GM19395 (cell line): ENCODE results near the gene RPL28.
"Not testable (repeated sequence)": the region's sequence is repeated elsewhere in the genome, so short reads cannot be mapped to it uniquely, and the experiment has no call there.

Source experiments
- ATAC-seq: cut with Tn5 transposase; IDR thresholded peaks from one replicate; pipeline ENCODE4 v1.9.1; 2021; ENCODE audit warnings: mild to moderate bottlenecking, moderate library complexity; ENCODE audit not compliant: unreplicated experiment

The RPL28 gene

DNA sequence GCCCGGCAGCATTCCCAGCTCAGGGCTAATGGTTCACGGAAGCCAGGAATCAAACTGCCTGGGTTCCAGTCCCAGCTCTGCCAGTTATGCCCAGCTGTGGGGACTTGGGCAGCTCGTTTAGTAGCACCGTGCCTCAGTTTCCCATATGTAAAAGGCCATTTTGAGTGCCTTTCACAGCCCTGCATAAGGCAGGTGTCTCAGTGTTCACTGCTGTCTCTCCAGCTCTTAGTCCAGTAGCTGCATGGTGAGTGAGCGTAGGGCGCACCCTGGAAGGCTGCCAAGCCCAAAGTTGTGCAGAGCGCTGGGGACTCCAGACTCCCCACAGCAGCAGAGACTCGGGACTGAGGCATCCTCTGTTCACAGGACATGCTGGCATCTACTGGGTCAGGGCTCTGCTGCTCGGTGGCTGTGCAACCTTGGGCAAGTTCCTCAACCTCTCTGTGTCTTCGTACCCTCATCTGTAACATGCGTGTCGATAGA is 5.5 kb downstream of the RPL28 start:
- ATAC-seq: no peak

DNA sequence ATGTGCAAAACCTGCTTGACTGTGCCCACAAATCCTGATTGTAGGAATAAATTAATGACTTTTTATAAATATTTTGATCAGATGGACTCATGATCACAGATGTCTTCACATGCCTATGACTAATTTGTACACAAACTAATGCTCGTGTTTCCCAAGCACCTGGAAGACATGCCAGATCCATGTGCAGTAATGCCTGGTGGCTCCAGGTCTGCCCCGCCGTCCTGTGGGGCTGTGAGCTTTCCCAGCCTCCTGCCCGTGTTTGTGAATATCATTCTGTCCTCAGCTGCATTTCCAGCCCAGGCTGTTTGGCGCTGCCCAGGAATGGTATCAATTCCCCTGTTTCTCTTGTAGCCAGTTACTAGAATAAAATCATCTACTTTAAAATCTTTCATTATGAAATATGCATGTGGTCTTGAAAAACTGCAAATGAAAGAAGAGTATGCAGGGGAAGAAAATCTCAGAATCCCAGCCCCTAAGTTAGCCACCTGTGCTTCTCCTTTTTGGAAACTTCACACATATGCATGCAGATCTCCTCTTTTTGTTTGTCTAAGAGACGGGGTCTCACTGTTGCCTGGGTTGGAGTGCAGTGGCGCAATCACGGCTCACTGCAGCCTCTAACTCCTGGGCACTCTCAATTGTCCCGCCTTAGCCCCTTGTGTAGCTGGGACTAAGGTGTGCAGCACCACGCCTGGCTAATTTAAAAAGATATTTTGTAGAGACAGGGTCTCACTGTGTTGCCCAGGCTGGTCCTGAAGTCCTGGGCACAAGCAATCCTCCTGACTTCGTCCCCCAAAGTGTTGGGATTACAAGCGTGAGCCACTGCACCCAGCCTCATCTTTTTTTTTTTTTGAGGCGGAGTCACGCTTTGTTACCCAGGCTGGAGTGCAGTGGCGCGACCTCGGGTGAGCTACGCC is 6.2 kb downstream of the RPL28 start:
- ATAC-seq: no peak

DNA sequence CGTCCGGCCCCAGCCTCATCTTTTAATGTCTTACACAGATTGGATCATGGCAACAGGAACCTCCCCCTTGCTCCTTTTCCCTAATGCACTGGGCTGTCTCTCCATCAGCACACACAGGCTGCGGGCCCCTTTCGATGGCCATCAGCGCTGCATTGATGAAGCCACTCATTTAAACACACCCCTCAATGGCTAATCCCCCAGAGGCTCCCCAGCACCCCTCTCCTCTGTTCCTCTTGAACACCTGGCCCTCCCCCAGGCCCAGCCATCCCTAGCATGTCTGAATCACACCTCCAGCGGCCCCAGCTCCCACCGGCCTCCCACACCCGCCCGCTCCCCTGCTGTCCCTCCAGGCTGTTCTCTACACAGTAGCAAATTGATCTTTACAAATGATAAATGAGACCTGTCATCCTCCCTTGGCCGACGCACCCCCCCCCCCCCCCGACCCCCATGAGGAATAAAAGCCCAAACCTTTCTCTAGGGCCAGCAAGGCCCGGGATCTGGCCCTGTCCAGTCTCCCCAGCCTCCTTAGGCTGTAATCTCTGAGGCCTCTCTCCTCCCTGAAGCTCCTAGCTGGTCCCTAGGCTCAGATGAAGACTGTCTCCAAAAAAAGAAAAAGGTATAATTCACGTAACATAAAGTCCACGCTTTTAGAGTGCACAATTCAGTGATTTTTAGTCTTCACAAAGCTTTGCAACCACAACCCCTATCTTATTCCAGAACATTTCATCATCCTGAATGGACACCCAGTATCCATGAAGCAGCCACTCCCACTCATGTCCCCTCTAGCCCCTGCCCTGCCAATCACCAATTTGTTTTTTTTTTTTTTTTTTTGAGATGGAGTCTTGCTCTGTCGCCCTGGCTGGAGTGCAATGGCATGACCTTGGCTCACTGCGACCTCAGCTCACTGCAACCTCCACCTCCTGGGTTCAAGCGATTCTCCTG is 7.4 kb downstream of the RPL28 start:
- no peak for ATAC-seq

DNA sequence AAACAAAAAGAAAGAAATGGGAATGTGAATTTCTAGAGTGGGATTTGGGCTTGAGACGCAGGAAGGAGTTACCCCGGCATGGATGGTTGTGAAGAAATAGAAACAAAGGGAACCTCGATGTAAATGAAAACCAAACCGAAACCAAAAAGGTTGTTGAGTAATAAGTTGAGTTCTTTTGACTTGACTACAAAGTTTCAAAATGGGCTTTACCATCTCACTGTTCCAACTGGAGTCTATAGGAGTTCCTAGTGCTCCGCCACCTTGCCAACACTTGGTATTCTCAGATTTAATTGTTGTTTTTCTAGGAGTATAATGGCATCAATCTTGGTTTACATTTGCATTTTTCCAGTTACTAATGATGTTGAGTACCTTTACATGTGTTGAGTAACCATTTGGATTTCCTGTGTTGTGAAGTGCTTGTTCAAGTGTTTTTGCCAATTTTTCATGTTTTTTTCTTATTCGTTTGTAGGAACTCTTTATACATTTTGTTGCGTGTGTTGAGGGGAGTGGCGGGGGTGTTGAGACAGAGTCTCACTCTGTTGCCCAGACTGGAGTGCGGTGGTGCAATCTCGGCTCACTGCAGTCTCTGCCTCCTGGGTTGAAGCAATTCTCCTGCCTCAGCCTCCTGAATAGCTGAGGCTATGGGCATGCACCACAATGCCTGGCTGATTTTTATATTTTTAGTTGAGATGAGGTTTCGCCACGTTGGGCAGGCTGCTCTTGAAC is 12.6 kb downstream of the RPL28 start:
- no peak for ATAC-seq

DNA sequence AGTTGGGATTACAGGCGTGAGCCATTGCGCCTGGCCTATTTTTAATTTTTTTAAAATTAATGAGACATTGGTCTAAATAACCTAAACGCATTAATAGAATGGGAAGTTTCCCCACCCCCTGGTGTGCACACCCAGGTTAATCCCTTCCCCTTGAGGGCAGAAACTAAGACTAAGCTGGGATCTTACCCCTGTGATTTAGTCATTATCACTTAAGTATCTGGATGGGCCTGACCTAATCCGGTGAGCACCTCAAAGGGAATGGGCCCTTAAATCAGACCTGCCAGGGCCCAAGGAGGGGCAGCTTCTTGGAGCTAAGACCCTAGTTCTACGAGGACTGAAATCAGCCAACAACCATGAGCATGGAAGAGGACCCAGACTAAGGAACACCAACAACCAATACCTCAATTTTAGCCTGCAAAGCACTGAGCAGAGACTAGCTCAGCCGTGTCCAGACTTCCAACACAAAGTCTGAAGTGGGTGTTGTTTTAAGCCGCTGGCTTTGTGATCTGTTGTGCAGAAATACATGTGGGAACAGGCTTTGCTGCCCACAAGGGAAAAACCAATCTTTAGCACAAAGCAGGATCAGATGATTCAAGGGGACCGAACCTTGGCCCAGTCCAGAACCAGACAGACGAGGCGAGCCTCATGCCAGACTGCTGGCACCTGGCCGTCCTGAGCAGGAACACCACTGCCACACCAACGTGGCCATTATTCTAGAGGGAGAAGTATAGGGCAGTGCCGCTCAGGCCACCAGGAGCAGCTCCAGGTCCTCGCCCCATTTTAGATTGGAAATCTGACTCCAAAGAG is 14.8 kb downstream of the RPL28 start:
- ATAC-seq: no peak

DNA sequence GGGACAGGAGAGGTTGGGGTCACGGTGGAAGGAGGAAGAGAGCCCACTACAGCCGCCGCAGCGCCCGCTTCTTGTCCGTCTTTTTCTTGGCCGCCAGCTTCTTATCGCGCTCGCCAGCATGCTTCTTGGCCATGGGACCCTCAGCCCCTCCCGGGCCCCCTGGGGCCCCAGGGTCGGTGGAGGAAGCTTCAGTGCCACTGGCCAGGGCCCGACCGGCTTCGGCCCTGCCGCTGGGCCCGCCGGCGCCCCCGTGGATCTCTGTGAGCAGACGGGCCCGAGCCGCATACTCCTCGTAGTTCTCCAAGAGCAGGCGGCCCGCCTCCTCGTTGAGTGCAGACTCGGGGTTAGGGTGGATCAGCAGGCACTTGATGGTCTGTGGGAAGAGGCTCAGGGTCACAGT is 15.7 kb downstream of the RPL28 start:
- not testable (repeated sequence) for ATAC-seq

DNA sequence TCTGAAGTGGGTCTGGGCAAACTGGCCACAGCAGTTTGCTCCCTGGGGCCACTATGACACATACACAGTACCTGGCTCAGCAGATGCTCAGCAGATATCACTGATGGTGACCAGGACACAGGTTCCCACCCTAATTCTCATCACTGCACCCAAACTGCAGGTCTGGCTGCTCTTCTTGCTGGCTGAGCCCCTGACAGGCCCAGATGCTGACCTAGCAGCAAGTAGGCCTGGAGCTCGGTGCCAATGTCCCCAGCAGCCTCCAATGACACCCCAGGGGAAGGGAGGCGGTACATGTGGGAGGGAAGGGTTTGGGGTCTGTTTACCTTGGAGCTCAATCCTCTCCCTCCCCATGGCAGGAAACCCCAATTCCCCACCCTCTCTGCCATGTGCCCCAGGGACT is 16.8 kb downstream of the RPL28 start:
- ATAC-seq: no peak

DNA sequence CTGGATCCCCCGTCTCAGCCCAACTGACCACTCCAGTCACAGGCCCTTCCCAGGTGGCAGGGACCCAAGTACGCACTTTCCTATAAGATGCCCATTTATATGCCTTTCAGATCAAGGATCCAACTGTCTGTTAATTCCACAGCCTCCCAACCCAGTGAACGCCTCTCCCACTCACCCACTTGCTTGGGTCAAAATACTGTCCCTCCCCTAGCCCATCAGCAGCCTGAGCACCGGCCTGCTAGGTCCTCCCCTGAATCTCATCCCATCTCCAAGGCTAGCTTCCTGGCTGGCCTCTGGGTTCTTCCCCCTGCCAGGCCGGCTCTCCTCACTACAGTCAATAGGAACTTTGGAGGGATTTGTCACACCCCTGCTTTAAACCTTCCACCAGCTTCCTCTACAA is 19.9 kb downstream of the RPL28 start:
- ATAC-seq: no peak

DNA sequence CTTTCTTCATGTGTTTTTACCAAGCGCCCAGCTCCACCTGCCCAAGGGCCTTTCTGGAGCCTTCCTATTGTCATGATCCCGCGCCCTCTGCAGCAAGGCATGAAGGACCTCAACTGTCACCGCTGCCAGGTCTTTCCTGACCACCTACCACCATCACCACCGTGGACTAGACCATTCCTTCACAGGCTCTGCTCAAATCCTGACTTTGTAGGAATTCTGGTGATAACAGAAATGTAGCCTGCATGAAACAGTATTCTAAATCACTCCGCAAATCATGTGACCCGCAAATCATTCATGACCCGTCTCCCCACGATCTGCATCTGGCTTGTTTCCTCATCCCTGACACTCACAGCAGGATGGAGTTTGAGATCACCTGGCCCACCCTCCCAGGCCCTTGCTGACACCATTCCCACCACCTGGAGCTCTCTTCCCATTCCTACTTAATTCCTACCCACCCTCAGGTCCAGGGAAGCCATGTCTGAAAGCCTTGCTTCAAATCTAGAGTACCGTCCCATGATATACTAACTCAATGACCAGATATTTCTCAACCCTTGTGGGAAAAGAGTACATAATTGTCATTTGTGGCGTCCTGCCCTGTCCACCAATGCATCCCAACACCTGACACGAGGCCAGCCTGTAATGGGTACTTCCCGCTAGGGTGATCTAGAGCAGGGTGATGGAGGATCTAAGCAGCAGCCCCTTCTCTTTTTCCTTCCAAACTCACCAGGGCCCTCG is 20.5 kb downstream of the RPL28 start:
- no peak for ATAC-seq

DNA sequence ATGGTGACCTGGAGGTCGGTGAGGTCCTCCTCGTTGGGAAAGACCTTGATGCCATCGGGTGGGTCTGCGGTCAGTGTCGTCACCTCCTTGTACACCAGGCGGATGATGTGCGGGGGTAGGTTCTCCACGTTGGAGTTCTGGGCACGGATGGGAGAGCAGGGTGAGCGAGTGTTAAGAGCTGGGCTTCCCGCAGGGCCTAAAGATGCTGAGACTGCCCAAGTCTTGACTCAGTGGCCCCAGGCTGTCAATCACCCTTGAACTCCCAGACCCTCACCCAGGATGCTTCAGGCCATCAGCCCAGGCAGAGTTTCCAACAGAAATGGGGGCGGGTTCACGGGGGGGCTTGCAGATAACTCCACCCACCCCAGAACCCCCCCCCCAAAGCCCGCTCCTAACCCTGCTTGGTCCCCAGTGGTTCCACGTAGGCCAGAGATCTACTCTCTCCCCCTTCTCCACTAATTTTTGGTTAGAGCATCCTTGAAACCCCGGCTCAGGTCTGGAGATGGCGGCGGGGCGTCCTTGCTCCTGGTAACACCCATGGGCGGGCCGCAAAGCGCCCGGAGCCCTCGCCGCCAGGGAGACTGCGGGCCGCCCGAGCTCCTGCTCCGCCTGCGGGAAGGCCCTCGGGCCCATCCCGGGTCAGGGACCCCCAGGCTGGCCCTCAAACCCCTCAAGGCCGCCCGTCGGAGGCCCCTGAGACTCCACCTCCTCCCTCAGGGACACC is 21.3 kb downstream of the RPL28 start:
- ATAC-seq: peak; percentile 18

DNA sequence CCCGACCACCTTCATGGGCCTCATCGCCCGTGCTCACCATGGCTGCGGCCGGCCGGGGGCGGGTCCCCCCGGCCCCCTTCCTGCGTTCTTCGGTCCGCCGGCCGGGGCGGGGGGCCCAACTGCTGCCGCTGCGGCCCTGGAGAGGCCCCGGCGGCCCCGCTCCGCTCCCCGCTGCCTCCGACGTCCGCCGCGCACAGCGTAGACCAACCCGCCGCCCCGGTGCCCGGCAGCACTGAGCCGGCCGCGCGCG is 21.7 kb downstream of the RPL28 start, which contains the start of gene UBE2S:
TSS of gene UBE2S (minus strand) at position 239 of the 250 bp plus-strand sequence. CDS start at position 40, 199 bp downstream.
- not testable (repeated sequence) for ATAC-seq

DNA sequence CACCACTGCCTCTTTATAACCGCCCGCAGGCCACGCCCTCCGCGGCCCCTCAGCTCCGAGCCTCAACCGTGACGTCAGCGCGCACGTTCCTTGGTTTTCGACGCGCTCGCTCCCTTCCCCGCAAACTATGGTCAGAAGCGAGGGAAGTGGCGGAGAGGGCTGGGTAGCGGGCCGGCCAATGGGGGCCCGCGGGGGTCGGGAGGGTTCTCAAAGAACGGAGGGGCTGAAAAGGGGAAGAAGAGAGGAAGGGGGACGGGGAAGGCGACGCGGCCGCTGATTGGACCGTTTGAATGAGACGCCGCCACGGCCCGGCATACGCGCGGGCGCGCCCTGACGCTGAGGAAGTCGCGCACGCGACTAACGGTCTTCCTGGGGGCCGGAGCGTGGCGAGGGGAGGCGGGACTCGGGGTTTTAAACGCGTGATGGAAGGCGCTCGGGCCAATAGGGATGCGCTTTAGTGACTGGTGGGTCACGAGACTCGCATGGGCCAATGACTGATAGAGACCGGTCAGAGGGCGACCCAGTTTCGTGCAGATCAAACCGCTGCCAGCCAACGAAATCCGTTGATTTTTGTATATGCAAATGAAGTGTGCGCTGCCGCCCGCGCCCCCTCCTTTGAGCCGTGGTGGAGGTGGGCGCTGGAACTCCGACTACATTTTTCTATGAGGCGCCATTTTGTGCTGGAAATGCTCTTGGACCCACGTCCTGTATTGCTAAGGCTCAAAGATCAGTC is 22.2 kb downstream of the RPL28 start:
- ATAC-seq: peak; percentile 88

DNA sequence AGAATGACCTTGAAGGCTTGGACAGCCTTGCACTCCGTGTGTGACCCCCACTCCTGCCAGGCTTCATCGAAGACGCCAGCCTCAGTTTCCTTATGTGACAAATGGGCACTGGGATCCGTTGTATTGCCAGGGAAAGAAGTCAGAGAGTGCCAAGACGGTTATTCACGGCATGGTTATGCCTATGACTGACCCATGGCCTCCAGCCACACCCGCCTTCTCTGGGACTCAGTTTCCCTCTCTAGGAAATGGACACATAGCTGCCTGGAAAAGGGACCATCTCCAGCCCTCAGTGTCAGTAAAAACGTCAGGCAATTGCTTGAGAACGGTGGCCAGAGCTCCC is 22.8 kb downstream of the RPL28 start:
- no peak for ATAC-seq

DNA sequence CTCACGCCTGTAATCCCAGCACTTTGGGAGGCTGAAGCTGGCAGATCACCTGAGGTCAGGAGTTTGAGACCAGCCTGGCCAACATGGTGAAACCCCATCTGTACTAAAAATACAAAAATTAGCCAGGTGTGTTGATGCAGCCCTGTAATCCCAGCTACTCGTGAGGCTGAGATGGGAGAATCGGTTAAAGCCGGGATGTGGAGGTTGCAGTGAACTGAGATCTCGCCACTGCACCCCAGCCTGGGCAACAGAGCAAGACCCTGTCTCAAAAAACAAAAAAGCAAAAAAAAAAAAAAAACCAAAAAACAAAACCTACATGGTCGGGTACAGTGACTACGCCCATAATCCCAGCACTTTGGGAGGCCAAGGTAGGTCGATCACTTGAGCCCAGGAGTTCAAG is 23.4 kb downstream of the RPL28 start:
- ATAC-seq: not testable (repeated sequence)

DNA sequence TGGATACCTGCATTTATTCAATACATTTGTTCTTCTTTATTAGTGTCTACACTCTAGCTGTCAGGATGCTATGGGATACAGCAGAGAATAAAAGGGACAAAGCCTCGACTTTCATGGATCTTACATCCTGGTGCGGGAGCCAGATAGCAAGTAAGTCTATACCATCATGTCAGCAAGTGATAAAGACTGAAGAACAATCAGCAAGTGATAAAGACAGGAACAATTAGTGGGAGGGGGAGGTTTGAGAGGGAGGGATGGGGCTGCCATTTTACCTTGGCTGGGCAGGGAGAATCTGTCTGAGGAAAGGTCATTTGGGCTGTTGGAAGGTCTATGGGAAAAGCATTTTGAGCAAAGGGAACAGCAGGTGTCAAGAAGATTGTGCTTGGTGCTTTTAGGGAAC is 24.4 kb downstream of the RPL28 start:
- no peak for ATAC-seq

DNA sequence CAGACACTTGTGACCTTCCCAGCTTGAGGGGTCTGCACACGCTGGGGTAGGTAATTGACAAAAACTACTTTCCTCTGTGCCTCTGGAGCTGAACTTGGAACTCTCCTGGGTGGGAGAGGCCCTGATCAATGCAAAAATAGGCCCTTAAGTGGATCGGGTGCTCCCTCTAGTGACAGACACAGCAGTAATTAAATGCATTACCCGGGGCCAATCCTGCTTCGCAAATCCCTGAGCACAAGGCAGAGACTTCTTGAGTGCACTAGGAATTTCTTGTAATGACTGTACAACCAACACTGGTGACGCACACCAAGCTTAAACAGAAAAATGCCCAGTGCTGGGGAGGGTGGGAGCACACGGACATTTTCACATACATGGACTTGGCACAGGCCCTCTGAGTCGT is 32.5 kb downstream of the RPL28 start:
- no peak for ATAC-seq

DNA sequence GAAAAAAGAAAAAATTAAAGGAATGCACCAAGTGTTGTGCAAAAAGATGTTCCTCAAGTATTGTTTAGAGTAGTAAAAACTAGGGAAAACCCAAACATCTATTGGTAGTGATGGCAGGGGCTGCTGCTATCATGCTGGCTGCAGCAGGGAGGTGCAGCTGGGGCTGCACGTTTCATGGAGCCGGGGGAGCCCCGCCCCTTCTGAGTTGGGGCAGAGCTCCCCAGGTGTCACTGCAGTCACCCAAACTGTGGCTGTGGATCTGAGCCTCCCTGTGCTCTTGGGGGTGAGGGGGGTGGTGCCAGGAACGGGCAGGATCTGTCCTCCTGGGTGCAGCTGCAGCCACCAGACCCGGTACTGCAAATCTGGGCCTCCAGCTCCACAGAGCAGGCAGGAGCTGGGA is 33.4 kb downstream of the RPL28 start:
- no peak for ATAC-seq

DNA sequence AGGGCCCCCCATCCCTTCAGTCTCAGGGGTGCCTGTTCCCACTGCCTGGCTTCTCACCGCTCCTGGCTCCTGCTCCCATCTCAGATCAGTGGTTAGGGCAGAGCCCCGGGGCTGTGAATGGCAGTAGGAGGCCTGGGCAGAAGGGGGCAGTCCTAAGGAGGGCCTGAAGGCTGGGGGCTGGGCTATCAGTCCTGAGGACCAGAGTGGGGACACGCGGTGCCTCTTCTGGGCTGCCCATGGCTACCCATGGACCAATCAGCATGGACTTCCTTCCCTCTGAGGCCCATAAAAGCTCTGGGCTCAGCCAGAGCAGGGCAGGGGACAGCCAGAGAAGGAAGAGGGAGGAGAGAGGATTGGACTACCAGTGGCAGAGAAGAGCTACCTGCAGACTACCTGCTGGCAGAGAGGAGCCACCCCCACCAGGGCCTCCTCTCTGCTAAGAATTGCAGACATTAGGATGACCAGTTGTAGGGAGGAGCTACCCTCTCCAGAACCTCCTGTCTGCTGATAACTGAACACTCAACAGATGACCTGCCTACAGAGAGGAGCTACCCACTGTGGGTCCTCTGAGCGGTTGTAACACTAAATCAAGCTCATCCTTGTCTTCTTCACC is 34.0 kb downstream of the RPL28 start:
- ATAC-seq: no peak
